ENCODE results near the gene NRXN3. TPM values are rescaled to one million over a fixed set of nuclear protein-coding genes. Genes with fewer than 3 reads are reported as not detected.

Gene NRXN3
- polyA plus RNA-seq, 1 donor (not counting 4 experiments of a cell fraction or from before 2014, with no cell fraction given): 0.89 TPM

- FAIRE-seq (no peak), DNase-seq (ENCODE audit: low read depth, low spot score) (no peak)
- Histone ChIP-seq H3K9me3 (ENCODE audit: control insufficient read depth, low read depth, low read length) (no peaks in the 10 kb centered on the region), H4K20me1 (ENCODE audit: control insufficient read depth, extremely low read depth, insufficient read depth, low read length) (no peaks in the 10 kb centered on the region), H3K27me3 (ENCODE audit: control insufficient read depth, extremely low read depth, insufficient read depth, low read length) (no peaks in the 10 kb centered on the region), H3K9ac (ENCODE audit: control insufficient read depth, extremely low read depth, insufficient read depth, low read length) (no peak overlapping the region), H2AFZ (ENCODE audit: control insufficient read depth, low read length) (no peak overlapping the region), H3K27ac (ENCODE audit: control insufficient read depth, insufficient read depth, low read length) (no peak overlapping the region), H3K79me2 (ENCODE audit: control insufficient read depth, insufficient read depth, low read length) (no peaks in the 10 kb centered on the region), H3K4me1 (ENCODE audit: control insufficient read depth, extremely low read depth, insufficient read depth, low read length) (no peaks in the 10 kb centered on the region), H3K9me1 (ENCODE audit: control insufficient read depth, extremely low read depth, insufficient read depth, low read length) (no peaks in the 10 kb centered on the region), H3K4me3 (ENCODE audit: control insufficient read depth in 2 of 3, extremely low read depth in 1 of 3, insufficient read depth in 2 of 3, low read depth in 1 of 3, low read length in 3 of 3) (no peak overlapping the region), H3K36me3 (ENCODE audit: control insufficient read depth in 2 of 2, extremely low read depth in 1 of 2, insufficient read depth in 2 of 2, low read length in 2 of 2) (no peaks in the 10 kb centered on the region), H3K4me2 (ENCODE audit: control insufficient read depth, extremely low read depth, insufficient read depth, low read depth, low read length) (no peak overlapping the region)
- no peak for TF ChIP-seq EZH2 (IDR thresholded peaks at IDR 0.05; ENCODE audit: low read length)
- TF ChIP-seq, protein P1, sequence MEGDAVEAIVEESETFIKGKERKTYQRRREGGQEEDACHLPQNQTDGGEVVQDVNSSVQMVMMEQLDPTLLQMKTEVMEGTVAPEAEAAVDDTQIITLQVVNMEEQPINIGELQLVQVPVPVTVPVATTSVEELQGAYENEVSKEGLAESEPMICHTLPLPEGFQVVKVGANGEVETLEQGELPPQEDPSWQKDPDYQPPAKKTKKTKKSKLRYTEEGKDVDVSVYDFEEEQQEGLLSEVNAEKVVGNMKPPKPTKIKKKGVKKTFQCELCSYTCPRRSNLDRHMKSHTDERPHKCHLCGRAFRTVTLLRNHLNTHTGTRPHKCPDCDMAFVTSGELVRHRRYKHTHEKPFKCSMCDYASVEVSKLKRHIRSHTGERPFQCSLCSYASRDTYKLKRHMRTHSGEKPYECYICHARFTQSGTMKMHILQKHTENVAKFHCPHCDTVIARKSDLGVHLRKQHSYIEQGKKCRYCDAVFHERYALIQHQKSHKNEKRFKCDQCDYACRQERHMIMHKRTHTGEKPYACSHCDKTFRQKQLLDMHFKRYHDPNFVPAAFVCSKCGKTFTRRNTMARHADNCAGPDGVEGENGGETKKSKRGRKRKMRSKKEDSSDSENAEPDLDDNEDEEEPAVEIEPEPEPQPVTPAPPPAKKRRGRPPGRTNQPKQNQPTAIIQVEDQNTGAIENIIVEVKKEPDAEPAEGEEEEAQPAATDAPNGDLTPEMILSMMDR (optimal IDR thresholded peaks at IDR 0.05 in 1 of 3, IDR thresholded peaks at IDR 0.05 in 1 of 3, conservative IDR thresholded peaks at IDR 0.05 in 1 of 3; ENCODE audit: extremely low read depth in 1 of 3, insufficient read depth in 2 of 3, low read length in 3 of 3): no peak
- dilution Hi-C loops (cut with MboI; ENCODE audit: extremely low pct_ligation_motif_present, low sequenced_read_pairs): no loop called here
These were observed 1532.0 kb downstream of the NRXN3 start for GRCh38 chr14:79702197-79702596.

GRCh38 chr14:79703209-79703608 lies 1533.0 kb downstream of the NRXN3 start:
- DNase-seq (ENCODE audit: low read depth, low spot score): no peak
- H3K36me3 ChIP-seq (ENCODE audit: control insufficient read depth in 2 of 2, extremely low read depth in 1 of 2, insufficient read depth in 2 of 2, low read length in 2 of 2): no peaks in the 10 kb centered on the region
- no peaks in the 10 kb centered on the region for H4K20me1 ChIP-seq (ENCODE audit: control insufficient read depth, extremely low read depth, insufficient read depth, low read length)
- no peak overlapping the region for H3K9ac ChIP-seq (ENCODE audit: control insufficient read depth, extremely low read depth, insufficient read depth, low read length)
- no peak overlapping the region for H3K4me2 ChIP-seq (ENCODE audit: control insufficient read depth, extremely low read depth, insufficient read depth, low read depth, low read length)
- H3K4me3 ChIP-seq (ENCODE audit: control insufficient read depth in 2 of 3, extremely low read depth in 1 of 3, insufficient read depth in 2 of 3, low read depth in 1 of 3, low read length in 3 of 3): no peak overlapping the region
- no peak for FAIRE-seq
- no peak overlapping the region for H3K27ac ChIP-seq (ENCODE audit: control insufficient read depth, insufficient read depth, low read length)
- H3K9me1 ChIP-seq (ENCODE audit: control insufficient read depth, extremely low read depth, insufficient read depth, low read length): no peaks in the 10 kb centered on the region
- no peaks in the 10 kb centered on the region for H3K27me3 ChIP-seq (ENCODE audit: control insufficient read depth, extremely low read depth, insufficient read depth, low read length)
- H3K79me2 ChIP-seq (ENCODE audit: control insufficient read depth, insufficient read depth, low read length): no peaks in the 10 kb centered on the region
- no peak overlapping the region for H2AFZ ChIP-seq (ENCODE audit: control insufficient read depth, low read length)
- dilution Hi-C loops (cut with MboI; ENCODE audit: extremely low pct_ligation_motif_present, low sequenced_read_pairs): no loop called here
- H3K9me3 ChIP-seq (ENCODE audit: control insufficient read depth, low read depth, low read length): no peaks in the 10 kb centered on the region
- TF ChIP-seq, protein P1 (optimal IDR thresholded peaks at IDR 0.05 in 1 of 3, IDR thresholded peaks at IDR 0.05 in 1 of 3, conservative IDR thresholded peaks at IDR 0.05 in 1 of 3; ENCODE audit: extremely low read depth in 1 of 3, insufficient read depth in 2 of 3, low read length in 3 of 3): no peak
- no peak for TF ChIP-seq EZH2 (IDR thresholded peaks at IDR 0.05; ENCODE audit: low read length)
- H3K4me1 ChIP-seq (ENCODE audit: control insufficient read depth, extremely low read depth, insufficient read depth, low read length): no peaks in the 10 kb centered on the region
